Right lobe of liver (tissue), 6 donors: ENCODE results near the gene DDIT4. TPM values are rescaled to one million over a fixed set of nuclear protein-coding genes. Genes with fewer than 3 reads are reported as not detected.

Experiments used
- ATAC-seq, 4 donors: fragments of 200-7000 bp; cut with Tn5 transposase; one replicate each; pipeline ENCODE4 v1.9.1; 2020; ENCODE audit warnings: mild to moderate bottlenecking in 4 of 4, moderate library complexity in 4 of 4
- DNase-seq, 3 donors: peaks; one replicate each; pipeline ENCODE4 v3.0.0-alpha.2; 2020
- H3K27ac ChIP-seq, 3 donors: fragments of 200-600 bp; one replicate each; pipeline ENCODE4 v1.8.0; 2022
- H3K27me3 ChIP-seq, 2 donors: fragments of 200-600 bp; one replicate each; pipeline ENCODE4 v1.8.0; 2022
- H3K36me3 ChIP-seq, 4 donors: fragments of 200-600 bp; sonication (generic) in 1 of 4; one replicate each; pipeline versions ENCODE4 v1.5.1 to v1.8.0; 2017 to 2022; ENCODE audit warnings: control low read depth in 1 of 4
- H3K4me1 ChIP-seq, 4 donors: fragments of 200-600 bp; sonication (generic) in 1 of 4; one replicate each; pipeline versions ENCODE4 v1.5.1 to v1.8.0; 2017 to 2022; ENCODE audit warnings: control low read depth in 1 of 4
- H3K4me3 ChIP-seq, 3 donors: fragments of 200-600 bp; one replicate each; pipeline ENCODE4 v1.8.0; 2022
- H3K9me3 ChIP-seq, 4 donors: fragments of 200-600 bp; sonication (generic) in 1 of 4; one replicate each; pipeline versions ENCODE4 v1.5.1 to v1.8.0; 2017 to 2022; ENCODE audit warnings: control low read depth in 1 of 4
- POLR2A ChIP-seq: fragments of 450-650 bp; IDR thresholded peaks from one replicate; pipeline ENCODE4 v1.6.1; 2017; ENCODE audit warnings: antibody characterized with exemption, mild to moderate bottlenecking
- WGBS: methylation state at CpG from one replicate; pipeline ENCODE4 v1.1.6; 2018; ENCODE audit warnings: low coverage, low lambda C conversion rate; ENCODE audit not compliant: insufficient coverage; ENCODE audit errors: missing lambda C conversion rate; 5-methylcytosine and 5-hydroxymethylcytosine counted together
- intact Hi-C, 2 donors: fragments of 100-400 bp; cut with DNase I; formaldehyde crosslinking; loops; one replicate each; pipeline versions ENCODE4 v1.11.2 to v1.14.1; 2022
- total RNA-seq, 6 experiments: library from RNA; depleted of rRNA in 2 of 6; stranded (reverse); fragments of >200 nt in 2 of 6; fragmentation: NEBNext Ultra II Directional in 3 of 6; extraction: Animal tissue kit (Norgen Biotek cat#: 25700) in 3 of 6; gene quantifications; one replicate each; pipeline versions ENCODE4 v1.1.0 to v1.2.4, GENCODE V29; 2016 to 2023
- TF ChIP-seq, protein P1 (sequence below), 4 donors: fragments of 200-600 bp in 3 of 4; fragments of 450-650 bp in 1 of 4; IDR thresholded peaks; one replicate each; pipeline versions ENCODE4 v1.5.1 to v1.8.0; 2016 to 2022; ENCODE audit warnings: antibody characterized with exemption in 4 of 4, mild to moderate bottlenecking in 2 of 4
- donor health status: DM: no; HTN: yes; CAD: no.
- donor health status: DM: no; HTN: no; CAD: no.
- donor health status: DM: no; HTN: no; CAD: no.
- donor health status: DM: no; HTN: yes; CAD: no.
- donor health status: DM: no; HTN: yes; CAD: no.

DDIT4 gene
- total RNA-seq, 6 experiments from 2014 or later: 51.7 to 180 (median 143) TPM

- intact Hi-C loops: no loop called here
- TF ChIP-seq POLR2A: no peak
- TF ChIP-seq, protein P1, sequence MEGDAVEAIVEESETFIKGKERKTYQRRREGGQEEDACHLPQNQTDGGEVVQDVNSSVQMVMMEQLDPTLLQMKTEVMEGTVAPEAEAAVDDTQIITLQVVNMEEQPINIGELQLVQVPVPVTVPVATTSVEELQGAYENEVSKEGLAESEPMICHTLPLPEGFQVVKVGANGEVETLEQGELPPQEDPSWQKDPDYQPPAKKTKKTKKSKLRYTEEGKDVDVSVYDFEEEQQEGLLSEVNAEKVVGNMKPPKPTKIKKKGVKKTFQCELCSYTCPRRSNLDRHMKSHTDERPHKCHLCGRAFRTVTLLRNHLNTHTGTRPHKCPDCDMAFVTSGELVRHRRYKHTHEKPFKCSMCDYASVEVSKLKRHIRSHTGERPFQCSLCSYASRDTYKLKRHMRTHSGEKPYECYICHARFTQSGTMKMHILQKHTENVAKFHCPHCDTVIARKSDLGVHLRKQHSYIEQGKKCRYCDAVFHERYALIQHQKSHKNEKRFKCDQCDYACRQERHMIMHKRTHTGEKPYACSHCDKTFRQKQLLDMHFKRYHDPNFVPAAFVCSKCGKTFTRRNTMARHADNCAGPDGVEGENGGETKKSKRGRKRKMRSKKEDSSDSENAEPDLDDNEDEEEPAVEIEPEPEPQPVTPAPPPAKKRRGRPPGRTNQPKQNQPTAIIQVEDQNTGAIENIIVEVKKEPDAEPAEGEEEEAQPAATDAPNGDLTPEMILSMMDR (IDR thresholded peaks at IDR 0.05): no peak
- Histone ChIP-seq H3K27ac (no peak overlapping the region), H3K4me1 (no peaks in the 10 kb centered on the region), H3K27me3 (no peaks in the 10 kb centered on the region), H3K4me3 (no peak overlapping the region), H3K36me3 (peaks cover 7 to 45% (median 23%) of the 10 kb centered on the region in 4 donors), H3K9me3 (no peaks in the 10 kb centered on the region)
- WGBS: 78% methylated on average over 6 of the region's 6 CpGs
- ATAC-seq (no peak), DNase-seq (no peak)
Observed at GRCh38 chr10:72235544-72236279, 38.0 kb upstream of the DDIT4 start.

GRCh38 chr10:72238392-72239175, 35.1 kb upstream of the DDIT4 start:
- Histone ChIP-seq H3K9me3 (no peaks in the 10 kb centered on the region), H3K4me1 (no peaks in the 10 kb centered on the region), H3K4me3 (no peak overlapping the region), H3K36me3 (peaks cover 0 to 25% (median 13%) of the 10 kb centered on the region in 4 donors), H3K27me3 (no peaks in the 10 kb centered on the region), H3K27ac (no peak overlapping the region)
- intact Hi-C loops: no loop called here
- ATAC-seq: peak; percentile 19 to 61 (median 48)
- 90% methylated on average over 5 of the region's 13 CpGs for WGBS
- DNase-seq: peak in 2 of 3 donors; percentile 43 to 72
- TF ChIP-seq, protein P1 (IDR thresholded peaks at IDR 0.05): no peak
- no peak for TF ChIP-seq POLR2A

- Histone ChIP-seq H3K4me3 (no peak overlapping the region), H3K9me3 (no peaks in the 10 kb centered on the region), H3K27ac (no peak overlapping the region), H3K4me1 (peaks cover 0 to 7% (median 4%) of the 10 kb centered on the region in 4 donors), H3K27me3 (no peaks in the 10 kb centered on the region), H3K36me3 (peaks cover 0 to 17% (median 10%) of the 10 kb centered on the region in 4 donors)
- WGBS: 75% methylated on average over 1 of the region's 1 CpG
- DNase-seq: no peak
- intact Hi-C loops: no loop called here
- ATAC-seq: no peak
- no peak for TF ChIP-seq POLR2A
- TF ChIP-seq, protein P1 (IDR thresholded peaks at IDR 0.05): no peak
Observed at GRCh38 chr10:72239409-72239808, 34.3 kb upstream of the DDIT4 start.

- intact Hi-C loops: no loop called here
- DNase-seq: peak in 1 of 3 donors; percentile 17
- H3K4me3 ChIP-seq: no peak overlapping the region
- TF ChIP-seq, protein P1 (IDR thresholded peaks at IDR 0.05): no peak
- TF ChIP-seq POLR2A: no peak
- no peaks in the 10 kb centered on the region for H3K27me3 ChIP-seq
- no peak overlapping the region for H3K27ac ChIP-seq
- H3K4me1 ChIP-seq: peaks cover 0 to 16% (median 13%) of the 10 kb centered on the region in 4 donors
- no peak for ATAC-seq
- 90% methylated on average over 7 of the region's 7 CpGs for WGBS
- H3K9me3 ChIP-seq: no peaks in the 10 kb centered on the region
- H3K36me3 ChIP-seq: peaks cover 0 to 8% (median 6%) of the 10 kb centered on the region in 4 donors
Observed at GRCh38 chr10:72240371-72240770, 33.4 kb upstream of the DDIT4 start.
